Measurements from ENCODE around the gene RAD9A. TPM values are rescaled to one million over a fixed set of nuclear protein-coding genes. Genes with fewer than 3 reads are reported as not detected.

RAD9A gene
- total and polyA plus RNA-seq, 9 of the 15 experiments (the other 6 are each of a cell fraction or from before 2014, with no cell fraction given) = 1.4 to 41.2 (median 16.1) TPM

DNA sequence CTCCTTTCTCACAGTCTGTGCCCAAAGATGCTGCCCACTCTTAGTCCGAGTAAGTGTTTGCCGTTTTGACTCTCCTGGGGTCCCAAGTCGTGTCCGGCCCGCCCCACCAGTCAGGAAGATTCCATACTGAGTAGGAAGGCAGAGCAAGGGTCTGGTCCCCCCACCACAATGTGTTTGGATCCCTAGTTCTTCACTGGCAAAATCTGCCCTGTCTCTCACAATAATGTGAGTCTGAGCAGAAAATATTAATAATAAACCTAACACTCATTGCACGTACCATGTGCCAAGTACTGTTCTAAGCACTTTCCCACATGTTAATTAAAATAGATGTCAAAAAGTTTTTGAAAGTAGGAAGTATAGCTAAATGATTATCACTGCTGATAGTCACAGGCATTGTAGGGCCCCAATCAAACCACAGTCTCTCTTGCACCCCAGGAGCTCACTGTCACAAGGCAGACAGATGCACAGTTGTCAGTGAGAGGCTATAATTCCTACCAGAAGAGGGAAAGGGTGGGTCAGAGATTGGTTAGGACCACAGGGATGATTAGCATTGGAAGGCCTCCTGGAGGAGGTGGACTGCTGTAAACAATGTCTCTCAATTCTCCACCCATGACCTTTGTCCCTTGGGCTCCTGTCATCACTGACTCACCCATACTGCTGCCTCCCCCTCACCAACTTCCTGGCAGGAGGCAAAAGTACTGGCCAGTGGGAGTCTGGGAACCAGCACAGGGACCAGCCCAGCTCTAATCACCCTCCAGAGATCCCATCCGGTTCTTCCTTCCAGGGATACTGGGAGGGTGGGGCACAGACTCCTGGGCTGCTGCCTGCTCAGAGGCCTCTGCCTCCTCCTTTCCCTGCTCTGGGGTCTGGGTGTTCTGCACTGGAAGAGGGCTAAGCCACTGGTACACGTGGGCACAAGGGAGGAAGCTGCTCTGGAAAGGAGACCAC lies 37.4 kb upstream of the RAD9A start (continued):
- TF ChIP-seq, protein P1, sequence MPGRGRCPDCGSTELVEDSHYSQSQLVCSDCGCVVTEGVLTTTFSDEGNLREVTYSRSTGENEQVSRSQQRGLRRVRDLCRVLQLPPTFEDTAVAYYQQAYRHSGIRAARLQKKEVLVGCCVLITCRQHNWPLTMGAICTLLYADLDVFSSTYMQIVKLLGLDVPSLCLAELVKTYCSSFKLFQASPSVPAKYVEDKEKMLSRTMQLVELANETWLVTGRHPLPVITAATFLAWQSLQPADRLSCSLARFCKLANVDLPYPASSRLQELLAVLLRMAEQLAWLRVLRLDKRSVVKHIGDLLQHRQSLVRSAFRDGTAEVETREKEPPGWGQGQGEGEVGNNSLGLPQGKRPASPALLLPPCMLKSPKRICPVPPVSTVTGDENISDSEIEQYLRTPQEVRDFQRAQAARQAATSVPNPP (IDR thresholded peaks at IDR 0.05; ENCODE audit: borderline replicate concordance, insufficient read depth, insufficient read length) = no peak
- peak; percentile 47; the same call in 1 of the 2 replicates for TF ChIP-seq MTA3 (IDR thresholded peaks at IDR 0.05; ENCODE audit: borderline replicate concordance)
- TF ChIP-seq ZSCAN29 (IDR thresholded peaks at IDR 0.05) = no peak
- TF ChIP-seq CLOCK (CRISPR knock-in tag; IDR thresholded peaks at IDR 0.05; ENCODE audit: borderline replicate concordance) = no peak
- TF ChIP-seq COPS2 (conservative IDR thresholded peaks at IDR 0.05) = no peak
- TF ChIP-seq ZNF280A (IDR thresholded peaks at IDR 0.05; ENCODE audit: low read depth, partially characterized antibody) = no peak
- no peak for TF ChIP-seq FUS (optimal IDR thresholded peaks at IDR 0.05; ENCODE audit: low read depth, low read length)
- no peak for TF ChIP-seq ETS2 (tag; IDR thresholded peaks at IDR 0.05; ENCODE audit: borderline replicate concordance, poor library complexity, severe bottlenecking)
- no peak for TF ChIP-seq MLLT1 (IDR thresholded peaks at IDR 0.05)
- TF ChIP-seq MCM2 (IDR thresholded peaks at IDR 0.05; ENCODE audit: low read depth) = no peak
- TF ChIP-seq KLF13 (tag; IDR thresholded peaks at IDR 0.05; ENCODE audit: borderline replicate concordance, low read depth) = no peak
- TF ChIP-seq ARNT (IDR thresholded peaks at IDR 0.05) = peak in 1 of 2 experiments; percentile 61; a peak in 1 of 4 replicates
- TF ChIP-seq, protein P2, sequence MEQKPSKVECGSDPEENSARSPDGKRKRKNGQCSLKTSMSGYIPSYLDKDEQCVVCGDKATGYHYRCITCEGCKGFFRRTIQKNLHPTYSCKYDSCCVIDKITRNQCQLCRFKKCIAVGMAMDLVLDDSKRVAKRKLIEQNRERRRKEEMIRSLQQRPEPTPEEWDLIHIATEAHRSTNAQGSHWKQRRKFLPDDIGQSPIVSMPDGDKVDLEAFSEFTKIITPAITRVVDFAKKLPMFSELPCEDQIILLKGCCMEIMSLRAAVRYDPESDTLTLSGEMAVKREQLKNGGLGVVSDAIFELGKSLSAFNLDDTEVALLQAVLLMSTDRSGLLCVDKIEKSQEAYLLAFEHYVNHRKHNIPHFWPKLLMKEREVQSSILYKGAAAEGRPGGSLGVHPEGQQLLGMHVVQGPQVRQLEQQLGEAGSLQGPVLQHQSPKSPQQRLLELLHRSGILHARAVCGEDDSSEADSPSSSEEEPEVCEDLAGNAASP (IDR thresholded peaks at IDR 0.05) = no peak
